ENCODE data around the gene MAP2.

DNA sequence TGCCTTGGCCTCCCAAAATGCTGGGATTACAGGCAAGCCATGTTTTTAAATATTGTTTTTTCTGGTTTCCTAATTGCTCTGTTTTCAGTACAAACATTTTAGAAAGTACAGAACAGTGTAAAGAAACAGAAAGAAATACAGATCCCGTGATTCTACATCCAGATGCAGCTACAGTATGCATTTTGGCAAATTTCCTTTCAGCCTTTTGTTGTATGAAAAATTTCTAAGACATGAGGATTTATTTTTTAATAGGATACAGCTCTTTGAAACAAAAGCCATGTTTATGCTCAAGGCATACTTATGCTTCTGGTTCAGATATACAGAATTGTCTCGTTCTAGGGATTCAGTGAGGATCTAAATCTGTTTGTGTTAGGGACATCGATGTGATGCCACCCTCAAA, 109.5 kb downstream of the MAP2 start:
- TF ChIP-seq POLR2A (IDR thresholded peaks at IDR 0.05), result no peak
- TF ChIP-seq CTCF (IDR thresholded peaks at IDR 0.05), result no peak

Data from heart left ventricle (tissue), 13 donors.